Esophagus (tissue), 2 donors: Measurements from ENCODE around the gene RASA3. TPM values are rescaled to one million over a fixed set of nuclear protein-coding genes. Genes with fewer than 3 reads are reported as not detected.
A peak's percentile ranks its signal among the peaks of the same experiment; 100 is the strongest.

Source experiments
- H3K27ac ChIP-seq, 2 donors: one replicate each; pipeline ENCODE4 v1.5.1; 2013; ENCODE audit warnings: low read depth in 2 of 2, mild to moderate bottlenecking in 2 of 2, inconsistent platforms in 1 of 2, low read length in 1 of 2, moderate library complexity in 1 of 2
- H3K27me3 ChIP-seq, 2 donors: one replicate each; pipeline ENCODE4 v1.6.1; 2013; ENCODE audit warnings: low read length in 2 of 2, control low read depth in 1 of 2, mild to moderate bottlenecking in 1 of 2; ENCODE audit not compliant: insufficient read depth in 2 of 2, control insufficient read depth in 1 of 2
- H3K36me3 ChIP-seq, 2 donors: one replicate each; pipeline ENCODE4 v1.6.1; 2013; ENCODE audit warnings: low read length in 1 of 2; ENCODE audit not compliant: control insufficient read depth in 2 of 2, insufficient read depth in 2 of 2
- H3K4me1 ChIP-seq, 2 donors: one replicate each; pipeline ENCODE4 v1.6.1; 2013; ENCODE audit warnings: low read length in 1 of 2; ENCODE audit not compliant: control insufficient read depth in 2 of 2, insufficient read depth in 2 of 2
- H3K4me3 ChIP-seq, 2 donors: one replicate each; pipeline ENCODE4 v1.5.1; 2013; ENCODE audit warnings: low read length in 2 of 2, mild to moderate bottlenecking in 2 of 2, low read depth in 1 of 2, moderate library complexity in 1 of 2
- H3K9me3 ChIP-seq, 2 donors: one replicate each; pipeline ENCODE4 v1.6.1; 2013; ENCODE audit warnings: mild to moderate bottlenecking in 2 of 2, low read depth in 1 of 2, low read length in 1 of 2, moderate library complexity in 1 of 2; ENCODE audit not compliant: control insufficient read depth in 2 of 2, insufficient read depth in 1 of 2
- WGBS, 2 donors: extraction: QIAGEN DNeasy Blood & Tissue Kit; methylation state at CpG; one replicate each; pipeline ENCODE4 v1.1.7; 2013; 5-methylcytosine and 5-hydroxymethylcytosine counted together
- polyA plus RNA-seq, 2 donors: library from polyadenylated mRNA; stranded (reverse); fragments of 200-250 nt; gene quantifications; one replicate each; pipeline ENCODE4 v1.2.3, GENCODE V29; 2013
- donor health status: healthy with polysubstance abuse.
- donor health status: Bipolar disorder and iron deficiency.

Gene RASA3
- polyA plus RNA-seq, 2 donors, result 1.5 to 1.8 TPM

DNA sequence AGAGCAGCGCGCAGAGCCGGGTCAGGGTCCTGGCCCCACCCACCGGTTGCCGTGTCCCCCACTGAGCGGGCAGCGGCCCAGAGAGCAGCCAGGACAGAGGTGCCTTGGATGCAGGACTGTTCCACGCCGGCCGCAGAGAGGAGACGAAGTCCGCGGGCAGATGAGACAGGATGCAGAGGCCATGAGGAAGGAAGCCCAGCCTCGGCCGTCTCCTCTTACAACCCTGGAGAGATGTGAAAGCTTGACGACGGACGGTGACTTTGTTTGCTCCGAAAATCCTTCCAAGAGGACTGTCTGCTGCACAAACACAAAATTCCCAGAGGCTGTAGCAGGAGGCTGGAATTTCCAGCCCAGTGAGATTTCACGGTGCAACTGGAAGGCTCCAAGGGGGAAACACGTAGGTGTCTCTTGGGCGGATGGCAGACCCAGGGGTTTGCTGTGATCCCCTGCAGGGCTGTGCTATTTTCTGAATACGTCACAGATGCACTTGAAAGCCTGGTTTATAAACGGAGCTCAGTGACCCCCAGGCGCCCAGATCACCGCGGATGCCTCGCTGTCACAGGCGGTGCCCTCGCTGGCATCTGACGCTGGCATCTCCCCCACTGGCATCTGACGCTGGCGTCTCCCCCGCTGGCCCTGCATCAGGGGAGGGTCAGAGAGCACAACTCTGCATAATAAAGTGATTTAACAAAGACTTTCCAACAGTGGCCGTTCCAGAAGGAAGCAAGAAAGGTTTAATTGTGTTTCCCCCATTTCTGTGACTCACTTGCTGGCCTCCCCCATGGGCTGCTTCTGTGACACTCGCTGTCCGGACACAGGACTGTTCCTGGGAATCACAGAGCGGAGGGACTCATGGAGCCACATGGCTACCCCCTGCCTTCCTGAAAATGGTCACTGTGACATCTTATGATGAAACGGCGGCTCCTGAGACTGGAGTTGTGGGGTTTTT is 96.6 kb downstream of the RASA3 start:
- Histone ChIP-seq H3K9me3 (peaks cover 0 to 2% of the 10 kb centered on the region in 2 donors), H3K36me3 (no peaks in the 10 kb centered on the region), H3K27me3 (no peaks in the 10 kb centered on the region), H3K4me1 (peaks cover 0 to 12% of the 10 kb centered on the region in 2 donors), H3K4me3 (no peak overlapping the region), H3K27ac (peak overlapping the region in 1 of 2 donors; percentile 18)
- WGBS, 2 donors, result 46 to 65% methylated on average over 40 of the region's 40 CpGs

DNA sequence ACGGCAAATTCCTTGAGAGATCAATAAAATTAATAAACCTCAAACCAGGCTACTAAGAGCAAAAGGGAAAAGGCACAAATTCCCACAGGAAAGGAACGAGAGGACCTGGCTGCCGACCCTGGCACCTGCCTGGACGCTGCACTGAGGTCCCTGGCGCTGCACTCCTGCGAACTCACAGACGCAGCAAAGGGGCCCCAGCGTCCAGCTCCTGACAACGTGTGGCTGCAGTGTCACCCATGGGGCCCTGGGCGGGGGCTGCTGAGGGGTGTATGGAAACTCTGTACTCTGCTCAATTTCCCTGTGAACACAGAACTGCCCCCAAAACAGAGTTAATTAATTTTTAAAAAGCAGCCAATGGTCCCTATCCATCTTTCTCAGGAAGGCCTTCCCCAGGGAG is 97.2 kb downstream of the RASA3 start:
- Histone ChIP-seq H3K9me3 (peaks cover 0 to 2% of the 10 kb centered on the region in 2 donors), H3K36me3 (no peaks in the 10 kb centered on the region), H3K27ac (peak overlapping the region in 1 of 2 donors; percentile 18), H3K4me3 (no peak overlapping the region), H3K27me3 (no peaks in the 10 kb centered on the region), H3K4me1 (peaks cover 0 to 15% of the 10 kb centered on the region in 2 donors)
- WGBS, 2 donors, result 74 to 80% methylated on average over 10 of the region's 10 CpGs

DNA sequence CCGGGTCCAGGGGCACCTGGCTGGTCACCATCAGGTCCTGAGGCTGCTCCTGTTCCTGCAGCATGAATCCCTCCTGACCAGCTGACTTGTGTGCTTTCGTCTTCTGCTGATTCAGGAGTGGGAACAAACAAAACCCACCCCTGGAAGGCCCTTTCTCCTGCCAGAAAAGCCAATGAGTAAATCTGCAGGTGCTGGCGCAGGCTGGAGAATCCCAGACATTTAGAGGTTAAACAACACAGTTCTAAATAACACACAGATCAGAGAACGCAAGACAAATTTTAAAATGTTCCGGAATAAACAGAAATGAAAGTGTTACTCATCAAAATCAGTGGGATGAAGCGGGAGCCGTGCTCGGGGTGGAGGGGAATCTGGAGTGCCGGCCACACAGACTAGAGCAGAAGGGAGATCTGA is 97.9 kb downstream of the RASA3 start:
- Histone ChIP-seq H3K9me3 (peaks cover 0 to 2% of the 10 kb centered on the region in 2 donors), H3K36me3 (peaks cover 0 to 2% of the 10 kb centered on the region in 2 donors), H3K27me3 (no peaks in the 10 kb centered on the region), H3K27ac (peak overlapping the region in 1 of 2 donors; percentile 20), H3K4me3 (no peak overlapping the region), H3K4me1 (peaks cover 0 to 15% of the 10 kb centered on the region in 2 donors)
- 67 to 69% methylated on average over 9 of the region's 9 CpGs for WGBS, 2 donors

DNA sequence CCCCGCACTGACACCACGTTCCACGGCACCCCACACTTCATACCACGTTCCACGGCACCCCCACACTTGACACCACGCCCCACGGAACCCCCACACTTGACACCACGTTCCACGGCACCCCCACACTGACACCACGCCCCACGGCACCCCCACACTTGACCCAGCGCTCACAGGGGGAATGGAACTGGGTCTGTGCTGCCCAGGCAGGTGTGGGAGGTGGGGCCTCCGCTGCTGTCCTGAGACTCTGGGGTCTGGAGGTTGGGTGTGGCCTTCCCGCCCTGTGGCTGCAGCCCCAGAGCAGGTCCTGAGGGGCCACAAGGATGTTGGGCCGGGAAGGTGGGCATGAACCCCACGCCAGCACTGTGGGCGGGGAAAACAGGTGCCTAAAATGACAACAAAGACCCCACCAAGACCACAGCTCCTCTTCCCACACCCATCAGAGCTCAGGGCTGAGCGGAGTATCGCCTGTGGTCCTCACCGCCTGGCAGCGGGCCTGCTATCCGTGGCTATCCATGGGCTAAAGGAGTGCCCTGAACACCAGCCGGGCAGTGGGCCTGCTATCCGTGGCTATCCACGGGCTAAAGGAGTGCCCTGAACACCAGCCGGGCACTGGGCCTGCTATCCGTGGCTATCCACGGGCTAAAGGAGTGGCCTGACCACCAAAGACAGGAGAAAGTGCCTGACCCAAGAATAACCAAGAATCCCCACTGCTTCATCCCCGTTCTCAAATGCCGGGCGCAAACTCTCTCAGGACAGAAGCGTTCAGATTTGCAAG is 98.7 kb downstream of the RASA3 start:
- WGBS, 2 donors, result 93 to 95% methylated on average over 32 of the region's 32 CpGs
- peak overlapping the region in 1 of 2 donors; percentile 9 for H3K27ac ChIP-seq
- H3K36me3 ChIP-seq, result peaks cover 0 to 2% of the 10 kb centered on the region in 2 donors
- peaks cover 0 to 2% of the 10 kb centered on the region in 2 donors for H3K9me3 ChIP-seq
- peaks cover 0 to 15% of the 10 kb centered on the region in 2 donors for H3K4me1 ChIP-seq
- H3K27me3 ChIP-seq, result no peaks in the 10 kb centered on the region
- H3K4me3 ChIP-seq, result no peak overlapping the region

DNA sequence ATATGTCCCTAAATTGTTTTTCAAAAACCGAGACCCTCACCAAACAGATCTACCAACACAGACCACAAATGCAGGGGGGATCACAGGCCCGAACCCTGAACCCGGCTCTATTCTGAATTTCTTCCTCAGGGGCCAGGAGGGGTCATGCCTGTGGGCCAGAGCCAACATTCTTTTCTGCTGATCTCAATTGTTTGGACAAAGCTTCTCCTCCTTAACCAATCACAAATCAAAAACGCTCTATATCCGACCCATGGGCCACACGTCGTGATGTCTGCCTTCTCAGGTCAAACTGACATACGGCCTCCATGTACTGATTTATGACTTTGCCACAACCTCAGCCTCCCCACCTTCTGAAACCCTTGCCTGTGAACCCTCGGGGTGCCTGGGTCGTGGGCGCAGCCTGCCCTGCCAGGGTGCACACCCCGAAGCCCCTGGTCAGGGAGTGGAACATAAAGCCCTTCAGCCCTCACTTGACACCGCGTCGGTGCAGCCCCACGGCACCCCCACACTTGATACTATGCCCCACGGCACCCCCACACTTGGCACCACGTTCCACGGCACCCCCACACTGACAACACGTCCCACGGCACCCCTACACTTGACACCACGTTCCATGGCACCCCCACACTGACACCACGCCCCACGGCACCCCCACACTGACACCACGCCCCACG is 100.2 kb downstream of the RASA3 start:
- H3K36me3 ChIP-seq, result peaks cover 0 to 2% of the 10 kb centered on the region in 2 donors
- no peaks in the 10 kb centered on the region for H3K27me3 ChIP-seq
- no peak overlapping the region for H3K27ac ChIP-seq
- no peak overlapping the region for H3K4me3 ChIP-seq
- peaks cover 0 to 2% of the 10 kb centered on the region in 2 donors for H3K9me3 ChIP-seq
- WGBS, 2 donors, result 75 to 79% methylated on average over 25 to 26 of the region's 26 CpGs
- H3K4me1 ChIP-seq, result peaks cover 0 to 21% of the 10 kb centered on the region in 2 donors

DNA sequence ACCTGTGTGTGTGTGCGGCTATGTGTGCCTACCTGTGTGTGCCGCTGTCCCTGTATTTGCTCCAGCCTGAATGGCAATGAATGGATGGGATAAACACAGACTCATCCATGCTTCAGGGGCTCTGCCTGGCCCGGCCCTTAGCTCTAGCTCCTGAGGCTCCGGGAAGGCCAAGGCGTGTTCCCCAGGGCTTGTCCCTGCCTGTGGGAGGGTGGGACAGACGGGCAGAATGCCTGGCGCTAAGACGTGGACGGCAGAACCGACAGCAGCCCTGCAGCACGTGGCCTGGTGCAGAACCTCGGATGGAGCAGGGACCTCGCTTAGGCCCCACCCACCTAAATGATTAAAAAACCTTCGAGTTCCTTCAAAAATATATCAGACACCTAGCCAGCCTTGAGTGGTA is 100.8 kb downstream of the RASA3 start:
- Histone ChIP-seq H3K27me3 (no peaks in the 10 kb centered on the region), H3K4me3 (no peak overlapping the region), H3K4me1 (peaks cover 0 to 21% of the 10 kb centered on the region in 2 donors), H3K27ac (no peak overlapping the region), H3K9me3 (peaks cover 0 to 2% of the 10 kb centered on the region in 2 donors), H3K36me3 (peaks cover 0 to 2% of the 10 kb centered on the region in 2 donors)
- 34 to 52% methylated on average over 14 of the region's 14 CpGs for WGBS, 2 donors

DNA sequence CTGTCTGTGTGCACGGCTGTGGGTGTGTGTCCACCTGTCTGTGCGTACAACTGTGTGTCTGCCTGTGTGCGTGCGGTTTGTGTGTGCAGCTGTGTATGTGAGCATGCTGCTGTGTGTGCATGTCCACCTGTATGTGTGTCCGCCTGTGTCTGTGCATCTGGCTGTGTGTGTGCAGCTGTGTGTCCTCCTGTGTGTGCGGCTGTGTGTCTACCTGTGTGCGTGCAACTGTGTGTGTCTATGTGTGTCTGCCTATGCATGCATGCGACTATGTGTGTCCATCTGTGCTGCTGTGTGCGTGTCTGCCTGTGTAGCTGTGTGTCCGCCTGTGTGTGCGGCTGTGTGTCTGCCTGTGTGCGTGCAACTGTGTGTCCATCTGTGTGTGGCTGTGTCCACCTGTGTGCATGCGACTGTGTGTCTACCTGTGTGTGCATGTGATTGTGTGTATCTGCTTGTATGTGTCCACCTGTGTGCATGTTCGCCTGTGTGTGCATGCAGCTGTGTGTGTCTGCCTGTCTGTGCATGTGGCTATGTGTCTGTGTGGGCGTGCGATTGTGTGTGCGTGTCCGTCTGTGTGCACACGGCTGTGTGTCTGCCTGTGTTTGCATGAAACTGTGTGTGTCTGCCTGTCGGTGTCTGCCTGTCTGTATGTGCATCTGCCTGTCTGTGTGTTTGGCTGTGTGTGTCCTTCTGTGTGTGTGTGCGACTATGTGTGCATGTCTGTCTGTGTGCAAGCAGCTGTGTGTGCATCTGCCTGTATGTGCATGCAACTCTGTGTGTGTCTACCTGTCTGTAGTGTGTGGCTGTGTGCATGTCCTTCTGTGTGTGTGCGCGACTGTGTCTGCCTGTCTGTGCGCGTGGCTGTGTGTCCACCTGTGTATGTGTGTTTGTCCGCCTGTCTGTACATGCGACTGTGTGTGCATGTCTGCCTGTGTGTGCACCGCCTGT is 101.5 kb downstream of the RASA3 start:
- 92% methylated on average over 28 of the region's 28 CpGs for WGBS, 2 donors
- Histone ChIP-seq H3K27ac (no peak overlapping the region), H3K9me3 (peaks cover 0 to 2% of the 10 kb centered on the region in 2 donors), H3K36me3 (peaks cover 0 to 2% of the 10 kb centered on the region in 2 donors), H3K4me1 (peaks cover 0 to 21% of the 10 kb centered on the region in 2 donors), H3K27me3 (no peaks in the 10 kb centered on the region), H3K4me3 (no peak overlapping the region)

DNA sequence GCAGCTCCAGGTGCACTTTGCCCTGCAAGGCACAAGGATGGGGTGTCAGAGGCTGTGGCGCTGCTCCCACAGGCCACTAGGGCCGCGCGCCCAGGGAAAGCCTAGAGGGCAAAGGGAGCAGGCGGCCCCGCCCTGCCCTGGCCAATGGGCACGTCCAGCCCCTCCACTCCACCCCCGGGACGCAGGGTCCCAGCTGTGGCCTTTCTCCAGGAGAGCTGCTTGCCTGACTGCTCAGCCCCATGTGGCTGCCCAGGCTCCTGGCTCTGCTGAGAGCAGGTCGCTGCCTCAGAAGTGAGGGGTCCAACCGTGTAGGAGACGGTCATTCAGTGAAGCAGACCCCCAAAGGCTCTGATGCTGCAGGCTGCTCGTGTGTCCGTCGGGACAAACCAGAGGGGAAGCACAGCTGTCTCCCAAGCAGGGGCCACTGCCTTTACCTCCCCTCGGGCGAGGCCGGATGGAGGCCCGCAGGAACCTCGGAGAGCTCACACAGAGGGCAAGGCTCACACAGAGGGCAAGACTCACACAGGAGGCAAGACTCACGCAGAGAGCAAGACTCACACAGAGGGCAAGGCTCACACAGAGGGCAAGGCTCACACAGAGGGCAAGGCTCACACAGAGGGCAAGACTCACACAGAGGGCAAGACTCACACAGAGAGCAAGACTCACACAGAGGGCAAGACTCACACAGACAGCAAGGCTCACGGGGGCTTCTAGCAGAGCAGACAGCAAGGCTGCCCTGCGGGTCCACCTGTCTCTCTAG is 102.4 kb downstream of the RASA3 start:
- Histone ChIP-seq H3K4me1 (peaks cover 0 to 21% of the 10 kb centered on the region in 2 donors), H3K4me3 (no peak overlapping the region), H3K27ac (no peak overlapping the region), H3K27me3 (no peaks in the 10 kb centered on the region), H3K9me3 (peaks cover 0 to 2% of the 10 kb centered on the region in 2 donors), H3K36me3 (peaks cover 0 to 2% of the 10 kb centered on the region in 2 donors)
- WGBS, 2 donors, result 80 to 87% methylated on average over 21 to 23 of the region's 23 CpGs
